G401 (cell line): ENCODE results near the gene SMAD5. TPM values are rescaled to one million over a fixed set of nuclear protein-coding genes. Genes with fewer than 3 reads are reported as not detected.

Experiments used
- DNase-seq: peaks from one replicate; pipeline ENCODE4 v3.0.0-alpha.2; 2015; ENCODE audit warnings: low spot score
- in situ Hi-C: cut with HindIII; loops from 2 replicates; pipeline ENCODE4 v1.10.0; 2016; ENCODE audit warnings: low sequenced_read_pairs, mixed read lengths
- total RNA-seq: library from RNA; depleted of rRNA; stranded (reverse); fragments of >200 nt; shearing (Covaris generic); gene quantifications from 2 replicates; pipeline ENCODE4 v1.2.3, GENCODE V29; 2014; rRNA removed

Gene SMAD5
- total RNA-seq, 1 experiment from 2014 or later, result 42.3 TPM

DNA sequence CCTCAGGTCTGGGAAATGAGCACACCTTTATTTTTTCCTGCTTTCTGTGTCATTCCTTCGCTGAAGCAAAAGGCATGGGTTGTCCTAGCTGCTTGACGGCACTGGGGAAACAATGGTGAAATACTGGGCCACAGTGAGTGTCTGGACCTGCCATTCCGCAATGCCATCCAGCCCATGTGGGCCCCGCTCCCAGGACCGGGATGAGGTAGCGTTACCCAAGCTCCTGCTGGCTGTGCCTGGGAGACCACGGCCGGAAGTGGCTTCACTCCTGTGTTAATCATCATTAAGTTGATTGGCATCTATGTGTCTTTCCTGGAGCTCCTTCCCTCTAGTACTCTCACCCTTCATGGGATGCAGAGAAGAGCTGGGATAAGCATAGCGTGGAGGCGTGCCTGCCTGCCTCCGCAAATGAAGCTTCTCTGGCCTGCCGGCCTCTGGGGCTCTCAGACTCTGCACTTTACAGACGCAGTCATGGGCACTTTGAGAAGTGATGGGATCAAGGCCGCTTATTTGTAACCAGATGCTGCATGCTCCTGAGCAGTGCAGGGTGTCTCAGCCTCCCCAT, 76.8 kb downstream of the SMAD5 start:
- in situ Hi-C loops, result no loop called here
- no peak for DNase-seq

DNA sequence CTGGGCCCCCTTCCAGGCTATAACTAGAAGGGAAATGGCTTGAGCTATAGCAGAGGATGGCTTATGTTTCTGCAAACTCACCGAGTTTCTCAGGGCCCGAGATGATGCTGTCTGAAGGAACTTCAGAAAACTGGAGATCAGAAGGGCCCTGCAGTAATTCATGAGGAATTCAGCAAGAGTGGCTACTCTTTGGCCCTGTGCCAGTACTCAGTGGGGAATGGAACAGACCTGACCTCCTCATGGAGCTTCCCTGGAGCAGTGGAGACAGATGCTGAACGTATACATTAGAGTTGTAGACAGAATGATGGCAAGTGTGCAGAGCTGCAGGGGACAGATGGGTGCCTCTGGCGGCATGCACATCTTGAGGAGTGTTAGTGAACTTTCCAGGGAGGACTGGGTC, 77.6 kb downstream of the SMAD5 start:
- in situ Hi-C loops, result no loop called here
- no peak for DNase-seq

DNA sequence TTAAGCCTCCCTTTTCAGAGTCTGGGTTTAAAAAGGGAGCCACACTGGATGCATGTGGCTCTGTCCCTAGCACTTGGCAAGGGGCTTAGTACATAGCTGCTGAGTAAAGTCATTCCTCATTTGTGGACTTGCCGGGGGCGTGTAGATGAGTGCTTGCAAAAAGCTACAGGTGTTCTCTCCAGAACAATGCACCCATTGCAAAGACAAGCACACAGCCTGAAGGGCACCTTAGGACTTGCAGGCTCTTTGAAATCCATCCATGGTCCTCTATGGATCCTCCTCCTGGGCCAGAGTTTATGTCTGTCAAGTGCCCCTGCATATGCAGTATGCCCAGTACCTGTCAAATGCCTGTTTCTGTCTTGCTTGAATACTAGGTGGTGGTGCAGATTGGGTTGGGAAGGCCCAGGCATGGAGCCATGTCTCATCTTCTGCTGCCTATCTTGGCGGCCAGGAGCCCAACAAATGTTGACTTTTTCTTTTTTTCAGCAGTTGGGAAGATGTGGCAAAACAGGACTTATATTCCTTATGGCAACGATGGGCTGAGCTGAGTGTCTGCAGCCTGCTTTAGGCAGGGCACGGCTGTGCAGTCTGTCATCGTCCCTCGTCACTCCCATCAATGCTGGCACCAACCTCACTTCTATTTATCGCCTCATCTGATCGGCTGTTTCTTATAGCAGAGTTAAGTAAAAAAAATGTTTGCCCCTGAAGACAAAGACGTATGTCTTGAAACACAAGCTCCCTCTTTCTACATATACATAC, 78.8 kb downstream of the SMAD5 start:
- in situ Hi-C loops, result no loop called here
- no peak for DNase-seq

DNA sequence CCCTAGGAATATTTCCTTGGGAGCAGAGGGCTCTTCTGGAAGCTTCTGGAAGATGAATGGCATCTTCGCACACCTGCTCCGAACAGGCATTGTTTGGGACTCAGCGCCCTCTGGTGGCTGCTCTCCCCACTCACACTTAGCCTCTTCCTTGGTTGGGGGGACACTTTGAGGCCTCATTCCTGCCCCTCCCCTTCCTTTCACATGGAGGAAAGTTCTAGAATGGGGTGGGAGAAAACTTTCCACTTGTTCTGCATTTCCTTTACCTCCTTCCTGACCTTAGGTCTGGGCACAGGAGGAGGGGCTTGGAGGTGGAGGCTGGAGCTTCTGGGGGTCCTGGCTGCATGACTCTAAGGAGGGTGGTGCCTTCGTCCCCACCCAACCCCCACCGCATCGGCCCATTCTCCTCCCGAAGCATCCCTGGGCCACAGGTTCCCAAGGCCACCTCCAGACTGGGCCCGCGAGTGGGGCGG, 79.6 kb downstream of the SMAD5 start:
- in situ Hi-C loops, result no loop called here
- DNase-seq, result peak; percentile 57

DNA sequence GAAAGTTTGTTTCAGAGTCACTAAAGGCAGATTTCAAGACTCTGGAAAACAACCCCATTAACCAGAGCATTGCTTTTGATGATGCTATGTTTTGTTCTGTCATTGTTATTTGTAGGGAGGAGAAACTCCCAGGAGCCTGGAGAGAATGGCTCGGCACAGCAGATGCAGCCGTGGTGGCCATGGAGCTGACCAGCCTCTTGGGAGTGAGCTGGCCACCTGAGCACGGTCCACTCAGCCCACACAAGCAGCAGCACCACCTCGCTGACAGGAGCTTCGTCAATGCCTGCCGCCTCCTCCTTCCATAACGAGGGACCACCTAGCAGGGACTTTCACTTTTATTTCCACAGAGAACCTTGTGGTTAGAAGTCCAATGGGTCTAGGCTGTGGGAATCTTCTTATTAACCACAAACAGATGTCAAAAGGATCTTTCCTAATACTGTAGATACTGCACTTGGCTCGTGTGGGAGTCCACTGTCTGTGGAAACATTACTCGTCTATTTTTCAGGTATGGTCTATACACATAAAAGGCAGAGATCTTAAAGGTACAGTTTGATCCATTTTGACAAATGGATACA, 81.4 kb downstream of the SMAD5 start:
- no peak for DNase-seq
- in situ Hi-C loops, result no loop called here

DNA sequence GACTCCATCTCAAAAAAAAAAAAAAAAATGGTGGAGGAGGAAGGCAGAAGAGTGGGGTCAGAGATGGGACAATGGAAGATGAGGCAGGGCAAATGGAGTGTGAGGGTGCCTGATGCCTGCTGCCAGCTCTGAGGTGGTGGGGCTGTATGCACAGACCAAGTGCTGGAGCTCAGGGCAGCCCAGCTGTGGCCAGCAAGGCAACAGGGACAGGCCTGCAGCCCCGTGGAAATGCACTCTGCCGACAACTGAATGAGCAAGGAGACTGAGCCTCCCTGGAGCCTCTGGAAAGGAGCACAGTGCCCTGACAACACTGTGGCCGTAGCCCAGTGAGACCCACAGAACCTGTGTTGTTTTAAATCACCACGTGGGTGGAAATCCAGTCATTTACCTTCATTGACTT, 83.2 kb downstream of the SMAD5 start:
- in situ Hi-C loops, result no loop called here
- DNase-seq, result no peak

DNA sequence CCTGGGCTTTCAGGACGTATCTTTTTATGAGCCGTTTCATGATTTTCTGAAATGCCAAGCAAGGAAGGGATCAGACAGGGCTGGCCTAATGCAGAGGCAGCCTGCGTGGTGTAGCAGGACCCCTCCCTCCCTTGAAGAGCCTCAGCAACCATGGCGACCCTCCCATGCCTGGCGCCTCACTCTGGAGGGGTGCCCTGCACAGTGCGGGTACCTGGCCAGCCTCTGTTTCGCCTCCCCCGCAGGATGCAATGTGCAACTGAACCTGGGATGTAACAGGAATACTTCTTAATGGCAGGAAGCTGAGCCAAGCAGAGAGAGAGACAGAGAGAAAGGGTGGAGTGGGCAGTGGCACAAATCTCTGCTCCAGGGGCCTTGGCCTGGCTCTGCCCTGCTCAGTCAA, 83.6 kb downstream of the SMAD5 start:
- in situ Hi-C loops, result no loop called here
- DNase-seq, result no peak

DNA sequence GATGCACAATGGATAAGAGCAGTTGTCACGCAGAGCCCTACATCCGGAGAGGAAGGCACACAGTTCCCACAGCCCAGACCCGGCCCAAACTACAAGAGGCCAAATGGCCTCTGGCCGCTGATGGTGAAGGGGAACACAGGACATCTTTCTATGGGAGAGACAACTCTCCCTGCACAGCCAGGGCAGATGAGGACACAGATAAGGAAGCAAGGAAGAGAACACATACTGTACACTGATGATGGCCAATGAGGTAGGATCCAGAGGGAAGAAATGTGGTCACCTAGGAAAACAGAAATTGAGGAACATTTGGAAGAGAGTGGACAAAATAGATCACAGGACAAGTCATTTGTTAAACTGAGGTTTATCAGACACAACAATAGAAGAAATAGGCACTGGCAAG, 88.7 kb downstream of the SMAD5 start:
- in situ Hi-C loops, result no loop called here
- no peak for DNase-seq

DNA sequence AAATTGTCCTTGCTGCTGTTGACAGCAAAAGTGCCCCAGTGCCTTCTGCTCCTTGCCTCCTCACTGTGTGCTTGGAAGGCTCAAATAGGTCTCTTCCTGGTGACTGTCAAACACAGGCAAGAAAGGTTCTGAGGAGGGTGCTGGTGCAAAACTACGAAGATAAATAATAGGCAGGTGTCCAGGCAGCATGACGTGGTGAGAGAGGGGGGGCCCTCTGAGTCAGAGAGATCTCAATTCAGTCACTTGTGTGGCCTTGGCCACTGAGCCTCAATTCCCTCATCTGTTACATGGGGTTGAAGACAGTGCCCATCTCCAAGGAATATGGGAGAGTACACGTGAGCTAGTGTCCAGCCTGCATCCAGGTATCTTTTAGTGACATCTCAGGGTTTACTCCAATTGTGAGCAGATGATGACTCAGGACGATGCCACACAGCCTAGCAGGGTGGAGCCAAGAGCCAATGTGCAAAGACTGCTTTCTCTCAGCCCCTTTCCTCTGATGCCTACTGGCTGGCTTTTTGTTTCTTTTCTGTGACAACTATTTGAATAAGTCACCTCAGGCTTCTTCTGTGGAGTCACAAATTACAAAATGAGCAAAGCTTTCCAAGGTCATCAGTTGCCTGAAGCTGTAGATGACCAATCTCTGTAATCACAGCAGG, 90.1 kb downstream of the SMAD5 start:
- in situ Hi-C loops, result no loop called here
- no peak for DNase-seq

DNA sequence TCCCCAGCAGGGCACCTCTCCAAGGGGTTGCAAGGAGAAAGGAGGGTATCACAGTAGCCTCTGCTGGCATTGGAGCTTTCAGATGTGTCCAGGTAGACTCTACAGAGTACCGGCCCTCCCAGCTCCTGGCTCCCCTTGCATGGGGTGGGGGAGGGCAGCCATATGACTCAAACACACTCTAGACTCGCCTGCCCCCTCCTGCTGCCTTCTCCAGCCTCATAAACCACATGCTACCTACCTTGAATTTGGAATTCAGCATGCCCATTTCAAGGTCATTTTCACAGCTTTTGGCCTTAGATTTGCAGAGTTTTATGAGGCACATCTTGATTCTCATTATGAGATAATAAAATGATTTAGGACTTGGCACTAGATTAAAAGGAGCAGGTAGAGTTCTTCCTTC, 93.2 kb downstream of the SMAD5 start:
- in situ Hi-C loops, result no loop called here
- DNase-seq, result no peak

DNA sequence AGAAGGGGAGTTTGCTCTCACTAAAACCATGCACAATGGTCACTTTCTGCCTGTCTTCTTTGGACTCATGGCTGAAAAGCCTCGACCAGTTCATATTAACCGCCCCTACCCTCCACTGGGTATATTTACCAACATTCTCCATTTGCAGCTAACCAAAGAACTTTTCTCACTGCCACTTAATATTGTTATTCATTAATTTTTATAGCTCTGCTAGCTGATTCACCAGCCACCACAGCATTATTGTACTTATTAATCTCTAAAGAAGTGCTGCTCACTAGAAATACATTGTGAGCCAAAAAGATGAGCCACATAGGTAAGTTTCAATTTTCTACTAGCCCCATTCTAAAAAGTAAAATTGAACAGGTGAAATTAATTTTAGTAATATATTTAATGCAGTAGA, 93.8 kb downstream of the SMAD5 start:
- no peak for DNase-seq
- in situ Hi-C loops, result no loop called here

DNA sequence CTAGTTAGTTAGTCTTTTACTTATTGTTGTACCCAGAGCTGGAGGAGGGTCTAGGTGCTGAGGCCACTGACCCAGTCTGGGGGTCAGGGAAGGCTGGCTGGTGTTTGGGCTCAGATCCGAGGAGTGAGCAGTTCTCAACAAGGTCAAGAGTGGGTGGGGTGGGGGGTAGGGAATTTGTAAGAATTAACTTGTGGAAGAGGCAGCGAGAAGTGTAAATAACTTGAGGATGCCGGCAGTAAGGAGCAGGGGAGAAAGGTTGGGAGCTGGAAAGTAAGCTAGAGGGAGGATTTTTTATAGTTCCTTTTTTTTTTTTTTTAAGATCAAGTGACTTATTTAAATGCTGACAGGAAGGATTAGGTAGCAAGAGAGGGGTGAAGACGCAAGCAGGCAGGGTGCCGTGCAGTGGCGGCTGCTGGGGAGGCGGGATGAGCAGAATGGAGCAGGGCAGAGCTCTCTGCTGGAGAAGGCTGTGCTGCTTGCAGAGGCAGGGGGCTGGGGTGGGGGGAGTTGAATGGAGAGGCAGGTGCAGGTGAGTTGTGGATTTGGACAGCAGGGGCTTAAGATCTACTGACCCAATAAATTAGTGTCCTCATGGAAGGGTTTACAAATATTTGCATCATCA, 95.6 kb downstream of the SMAD5 start:
- in situ Hi-C loops, result no loop called here
- no peak for DNase-seq

DNA sequence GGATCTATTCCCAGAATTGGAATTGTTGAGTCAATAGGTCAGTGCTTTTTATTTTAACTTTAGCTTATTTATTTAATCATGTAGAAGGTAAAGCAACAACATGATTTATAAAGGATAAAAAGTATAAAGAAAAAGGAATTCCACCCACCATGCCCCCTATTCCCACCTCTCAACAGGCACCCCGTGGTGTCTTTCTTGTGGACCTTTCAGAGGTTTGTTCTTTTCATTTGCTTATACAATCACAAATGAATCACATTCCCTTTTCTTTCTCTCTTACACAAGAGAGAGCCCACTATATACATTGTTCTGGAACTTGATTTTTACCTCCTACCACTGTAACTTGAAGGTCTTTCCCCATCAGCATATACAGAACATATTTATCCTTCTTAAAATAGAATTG, 97.5 kb downstream of the SMAD5 start:
- in situ Hi-C loops, result no loop called here
- DNase-seq, result no peak

DNA sequence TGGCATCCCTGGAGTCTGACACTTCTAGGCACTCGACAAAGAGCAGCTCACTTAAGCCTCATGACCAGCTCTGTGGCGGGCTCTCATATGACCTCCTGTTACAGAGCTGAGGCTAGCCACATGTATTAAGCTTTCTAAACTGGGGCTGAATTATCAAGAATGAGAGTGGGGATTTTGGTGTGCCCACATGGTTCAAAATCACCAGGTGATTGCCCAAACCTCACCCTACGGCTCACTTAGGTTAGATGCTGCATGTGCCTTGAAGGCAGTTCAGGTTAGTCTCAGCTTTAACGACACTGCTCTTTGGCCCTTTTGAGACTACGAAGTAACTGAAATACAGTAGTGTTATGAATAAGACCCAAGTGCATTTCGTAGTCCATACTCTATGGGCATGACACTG, 99.7 kb downstream of the SMAD5 start:
- in situ Hi-C loops, result no loop called here
- no peak for DNase-seq

Other genes starting within 250 kb of the SMAD5 start
- not detected in 2 replicates for gene IL9, start 237.0 kb upstream of the SMAD5 start, total RNA-seq
- not detected in 2 replicates for gene LECT2, start 177.9 kb upstream of the SMAD5 start, total RNA-seq
- gene TGFBI, start 103.9 kb upstream of the SMAD5 start, total RNA-seq, result 0.18 TPM in 1 of 2 replicates, not detected in the other
- gene SMIM32, start 60.3 kb downstream of the SMAD5 start, total RNA-seq, result not detected in 2 replicates
- not detected in 2 replicates for gene TRPC7, start 232.7 kb downstream of the SMAD5 start, total RNA-seq